SK-N-SH (cell line): ENCODE measurements around the gene INHBA.

Experiments used
- CHD2 ChIP-seq: fragments of 150-350 bp; IDR thresholded peaks from 2 replicates; pipeline ENCODE4 v1.6.1; 2018; ENCODE audit warnings: low read length; ENCODE audit not compliant: partially characterized antibody
- RAD21 ChIP-seq: IDR thresholded peaks from 2 replicates; pipeline ENCODE4 v1.6.1; 2012; ENCODE audit warnings: mild to moderate bottlenecking, low read length
- USF1 ChIP-seq: IDR thresholded peaks from 2 replicates; pipeline ENCODE4 v1.4.0; 2012; ENCODE audit warnings: low read depth, borderline replicate concordance

- no peak for TF ChIP-seq RAD21
- no peak for TF ChIP-seq CHD2
- TF ChIP-seq USF1: no peak
These were observed 17.2 kb downstream of the INHBA start for GRCh38 chr7:41685684-41686083.
